HL-60 (cell line): ENCODE results near the gene TBX10.

ENCODE experiments used
- CTCF ChIP-seq: IDR thresholded peaks from one replicate; pipeline ENCODE4 v1.5.1; 2011; ENCODE audit warnings: low read length, control low read depth, inconsistent platforms; ENCODE audit not compliant: insufficient read depth
- GABPA ChIP-seq: IDR thresholded peaks from 2 replicates; pipeline ENCODE4 v1.6.1; 2012; ENCODE audit warnings: low read depth
- POLR2AphosphoS5 ChIP-seq: IDR thresholded peaks from 2 replicates; pipeline ENCODE4 v1.6.1; 2012; ENCODE audit warnings: low read depth
- REST ChIP-seq: IDR thresholded peaks from 2 replicates; pipeline ENCODE4 v1.6.1; 2012; ENCODE audit warnings: low read depth; ENCODE audit not compliant: insufficient replicate concordance
- SPI1 ChIP-seq: IDR thresholded peaks from 2 replicates; pipeline ENCODE4 v1.6.1; 2012; ENCODE audit warnings: low read depth, mild to moderate bottlenecking, borderline replicate concordance

GRCh38 chr11:67632175-67632981, 7.2 kb downstream of the TBX10 start:
- TF ChIP-seq CTCF (no peak), GABPA (no peak), POLR2AphosphoS5 (no peak), REST (no peak), SPI1 (no peak)
